ENCODE results near the gene VAV2.

VAV2 gene

GRCh38 chr9:133876836-133877235, 115.3 kb downstream of the VAV2 start (continued):
- TF ChIP-seq TCF4 (CRISPR knock-in tag; IDR thresholded peaks at IDR 0.05; ENCODE audit: borderline replicate concordance): no peak

DNA sequence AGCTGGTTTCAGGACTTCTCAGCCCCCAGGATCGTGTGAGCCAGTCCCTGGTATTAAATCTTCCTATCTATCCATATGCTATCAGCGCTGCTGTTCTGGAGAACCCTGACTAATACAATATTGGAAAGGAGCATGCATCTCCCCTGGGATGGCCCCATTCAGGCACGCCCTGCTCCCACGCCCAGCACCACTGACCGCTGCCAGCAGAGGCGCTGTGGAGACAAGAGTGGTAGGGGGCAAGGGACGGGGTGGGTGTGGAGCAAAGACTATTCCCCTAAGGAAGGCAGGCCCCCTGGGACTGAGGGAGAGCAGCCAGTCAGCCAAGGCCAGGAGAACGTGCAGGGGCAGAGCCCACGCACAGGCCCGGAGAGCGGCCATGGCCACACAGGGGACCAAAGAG, 116.0 kb downstream of the VAV2 start:
- no peak for ATAC-seq
- TF ChIP-seq ZFP30 (CRISPR knock-in tag; IDR thresholded peaks at IDR 0.05) (no peak), POU6F1 (CRISPR knock-in tag; IDR thresholded peaks at IDR 0.05; ENCODE audit: borderline replicate concordance, low read depth) (no peak), OSR1 (CRISPR knock-in tag; IDR thresholded peaks at IDR 0.05) (no peak), TOX (CRISPR knock-in tag; IDR thresholded peaks at IDR 0.05; ENCODE audit: borderline replicate concordance) (no peak), ESRRG (CRISPR knock-in tag; IDR thresholded peaks at IDR 0.05) (no peak)
- TF ChIP-seq, protein P1, sequence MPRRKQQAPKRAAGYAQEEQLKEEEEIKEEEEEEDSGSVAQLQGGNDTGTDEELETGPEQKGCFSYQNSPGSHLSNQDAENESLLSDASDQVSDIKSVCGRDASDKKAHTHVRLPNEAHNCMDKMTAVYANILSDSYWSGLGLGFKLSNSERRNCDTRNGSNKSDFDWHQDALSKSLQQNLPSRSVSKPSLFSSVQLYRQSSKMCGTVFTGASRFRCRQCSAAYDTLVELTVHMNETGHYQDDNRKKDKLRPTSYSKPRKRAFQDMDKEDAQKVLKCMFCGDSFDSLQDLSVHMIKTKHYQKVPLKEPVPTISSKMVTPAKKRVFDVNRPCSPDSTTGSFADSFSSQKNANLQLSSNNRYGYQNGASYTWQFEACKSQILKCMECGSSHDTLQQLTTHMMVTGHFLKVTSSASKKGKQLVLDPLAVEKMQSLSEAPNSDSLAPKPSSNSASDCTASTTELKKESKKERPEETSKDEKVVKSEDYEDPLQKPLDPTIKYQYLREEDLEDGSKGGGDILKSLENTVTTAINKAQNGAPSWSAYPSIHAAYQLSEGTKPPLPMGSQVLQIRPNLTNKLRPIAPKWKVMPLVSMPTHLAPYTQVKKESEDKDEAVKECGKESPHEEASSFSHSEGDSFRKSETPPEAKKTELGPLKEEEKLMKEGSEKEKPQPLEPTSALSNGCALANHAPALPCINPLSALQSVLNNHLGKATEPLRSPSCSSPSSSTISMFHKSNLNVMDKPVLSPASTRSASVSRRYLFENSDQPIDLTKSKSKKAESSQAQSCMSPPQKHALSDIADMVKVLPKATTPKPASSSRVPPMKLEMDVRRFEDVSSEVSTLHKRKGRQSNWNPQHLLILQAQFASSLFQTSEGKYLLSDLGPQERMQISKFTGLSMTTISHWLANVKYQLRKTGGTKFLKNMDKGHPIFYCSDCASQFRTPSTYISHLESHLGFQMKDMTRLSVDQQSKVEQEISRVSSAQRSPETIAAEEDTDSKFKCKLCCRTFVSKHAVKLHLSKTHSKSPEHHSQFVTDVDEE (CRISPR knock-in tag; IDR thresholded peaks at IDR 0.05): no peak

GRCh38 chr9:133875131-133875530, 117.0 kb downstream of the VAV2 start:
- TF ChIP-seq PPARA (CRISPR knock-in tag; IDR thresholded peaks at IDR 0.05; ENCODE audit: borderline replicate concordance): no peak
- no peak for TF ChIP-seq BACH2 (CRISPR knock-in tag; IDR thresholded peaks at IDR 0.05; ENCODE audit: borderline replicate concordance)
- no peak for TF ChIP-seq ZC3H10 (CRISPR knock-in tag; IDR thresholded peaks at IDR 0.05)
- no peak for TF ChIP-seq POU6F1 (CRISPR knock-in tag; IDR thresholded peaks at IDR 0.05; ENCODE audit: borderline replicate concordance, low read depth)
- TF ChIP-seq, protein P1 (CRISPR knock-in tag; IDR thresholded peaks at IDR 0.05): no peak
- no peak for TF ChIP-seq ZFP30 (CRISPR knock-in tag; IDR thresholded peaks at IDR 0.05)
- no peak for TF ChIP-seq TCF4 (CRISPR knock-in tag; IDR thresholded peaks at IDR 0.05; ENCODE audit: borderline replicate concordance)

GRCh38 chr9:133874659-133875058, 117.5 kb downstream of the VAV2 start:
- peak; percentile 28; the same call in 2 of the 3 replicates for ATAC-seq
- TF ChIP-seq BACH2 (CRISPR knock-in tag; IDR thresholded peaks at IDR 0.05; ENCODE audit: borderline replicate concordance): no peak
- TF ChIP-seq ZNF70 (CRISPR knock-in tag; IDR thresholded peaks at IDR 0.05): no peak
- TF ChIP-seq ARNTL (CRISPR knock-in tag; IDR thresholded peaks at IDR 0.05; ENCODE audit: borderline replicate concordance, low read depth): no peak
- no peak for TF ChIP-seq SNAI2 (CRISPR knock-in tag; IDR thresholded peaks at IDR 0.05)
- TF ChIP-seq ZNF565 (CRISPR knock-in tag; conservative IDR thresholded peaks at IDR 0.05; ENCODE audit: low read depth): no peak
- no peak for TF ChIP-seq CREB5 (CRISPR knock-in tag; IDR thresholded peaks at IDR 0.05; ENCODE audit: low read depth)
- no peak for TF ChIP-seq RARB (CRISPR knock-in tag; IDR thresholded peaks at IDR 0.05)
- no peak for TF ChIP-seq TOX (CRISPR knock-in tag; IDR thresholded peaks at IDR 0.05; ENCODE audit: borderline replicate concordance)
- no peak for TF ChIP-seq CSDC2 (CRISPR knock-in tag; IDR thresholded peaks at IDR 0.05)
- TF ChIP-seq ESRRG (CRISPR knock-in tag; IDR thresholded peaks at IDR 0.05): no peak
- no peak for TF ChIP-seq CSRNP3 (CRISPR knock-in tag; IDR thresholded peaks at IDR 0.05)
- no peak for TF ChIP-seq TCF4 (CRISPR knock-in tag; IDR thresholded peaks at IDR 0.05; ENCODE audit: borderline replicate concordance)
- TF ChIP-seq OSR1 (CRISPR knock-in tag; IDR thresholded peaks at IDR 0.05): no peak
- TF ChIP-seq ZFP30 (CRISPR knock-in tag; IDR thresholded peaks at IDR 0.05): no peak

More at GRCh38 chr9:133875131-133875530, 117.0 kb downstream of the VAV2 start:
- ATAC-seq: no peak
